H54 (cell line): ENCODE results near the gene PSMA3.

ENCODE experiments used
- DNase-seq: peaks from one replicate; pipeline ENCODE4 v3.0.0; 2011; ENCODE audit warnings: low spot score, mixed read lengths; ENCODE audit not compliant: insufficient read length
- FAIRE-seq: peaks from 3 replicates; lab custom pipeline; 2011; peaks lifted over from hg19 to GRCh38; lab: Jason Lieb, UNC
- POLR2A ChIP-seq: IDR thresholded peaks from 2 replicates; pipeline ENCODE4 v1.6.1; 2011; ENCODE audit warnings: low read depth, mild to moderate bottlenecking, low read length

PSMA3 gene

DNA sequence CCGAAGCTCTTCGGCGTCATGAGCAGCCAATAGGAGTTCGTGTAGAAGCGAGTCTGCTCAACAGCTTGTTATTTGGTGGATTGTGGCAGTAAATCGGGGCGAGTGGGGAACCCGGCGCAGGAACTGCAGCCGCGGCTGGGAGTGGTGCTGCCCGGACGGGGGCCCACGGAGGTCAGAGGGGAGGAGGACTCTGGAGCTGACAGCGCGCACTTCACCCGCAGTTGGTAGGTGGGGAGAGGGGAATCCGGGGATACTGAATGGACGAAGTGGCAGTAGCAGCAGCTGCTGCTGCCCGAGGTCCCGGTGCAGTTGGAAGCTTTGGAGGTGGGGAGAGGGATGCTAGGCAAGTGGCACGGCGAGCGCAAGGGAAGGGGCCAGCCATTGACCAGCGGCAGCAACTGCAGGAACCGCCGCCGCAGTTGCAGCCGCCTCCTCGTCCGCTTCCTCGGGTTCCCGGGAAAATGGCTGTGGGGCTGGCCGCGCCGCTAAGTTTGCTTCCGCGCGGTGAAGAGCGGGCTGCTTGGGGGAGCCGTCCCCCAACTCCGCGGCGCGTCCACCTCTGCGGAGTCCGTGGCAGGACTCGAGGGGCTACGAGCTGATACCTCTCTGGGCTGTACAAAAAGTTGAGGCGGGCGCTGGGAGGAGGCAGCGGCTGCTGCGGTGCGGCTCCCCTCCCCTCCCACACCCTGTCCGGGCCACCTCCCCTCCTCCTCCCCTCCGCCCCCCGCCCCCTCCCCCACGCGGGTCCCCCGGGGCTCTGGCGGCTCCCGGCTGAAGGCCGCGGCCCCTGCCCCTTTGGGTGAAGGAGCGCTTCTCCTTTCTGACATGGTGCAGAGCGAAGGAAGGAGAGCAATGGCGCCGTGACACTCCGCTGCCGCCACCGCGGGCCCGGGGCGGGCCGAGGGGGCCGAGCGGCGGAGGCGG is 54.1 kb downstream of the PSMA3 start, which contains the start of gene ARID4A:
TSS of gene ARID4A (plus strand) at position 79 of the 924 bp plus-strand sequence. CDS start 1,300 bp downstream, outside the sequence.
- no peak for DNase-seq
- TF ChIP-seq POLR2A, result peak; percentile 63; the same call in 1 of the 2 replicates
- no peak for FAIRE-seq

DNA sequence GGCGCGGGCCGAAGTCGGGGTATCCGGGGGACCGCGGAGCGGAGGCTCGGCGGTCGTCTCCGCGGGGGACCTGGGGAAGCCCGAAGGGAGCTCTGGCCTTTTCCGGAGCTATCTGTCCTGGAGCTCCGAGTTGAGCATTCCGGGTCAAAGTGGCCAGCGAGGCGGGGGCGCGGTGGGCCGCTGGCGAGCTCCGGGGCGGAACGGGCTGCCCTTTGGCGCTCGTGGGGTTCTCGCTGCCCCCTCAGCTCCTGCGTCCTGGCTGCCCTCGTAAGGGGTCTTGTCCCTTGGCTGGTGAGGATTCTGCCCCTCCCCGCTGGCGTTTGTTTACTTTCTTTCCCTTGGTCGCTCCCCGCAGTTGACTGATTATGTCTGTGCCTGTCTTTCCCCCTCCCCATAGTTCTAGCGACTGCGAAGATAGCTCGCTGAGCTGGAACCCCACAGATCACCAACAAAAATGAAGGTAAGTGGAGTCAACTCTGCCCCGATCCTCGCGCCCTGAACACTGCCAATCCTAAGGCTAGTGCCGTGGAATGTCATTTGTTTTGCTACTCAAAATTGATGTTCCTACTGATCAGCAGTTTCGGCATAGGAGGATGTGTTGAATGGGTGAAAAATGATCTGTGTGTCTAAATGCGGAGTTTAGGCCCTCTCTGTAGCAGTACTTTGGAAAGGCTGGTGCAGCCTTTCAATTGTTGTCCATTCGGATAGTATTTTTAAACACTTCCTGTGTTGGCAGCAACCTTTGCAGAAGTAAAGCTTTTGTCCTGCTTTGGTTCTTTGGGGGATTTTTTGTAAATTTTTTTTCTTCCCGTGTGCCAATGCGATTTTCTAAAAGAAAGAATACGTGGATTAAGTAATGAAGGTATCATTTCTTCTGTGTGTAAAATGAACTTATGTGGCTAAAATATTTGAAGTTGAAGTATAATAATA is 55.0 kb downstream of the PSMA3 start:
- no peak for FAIRE-seq

DNA sequence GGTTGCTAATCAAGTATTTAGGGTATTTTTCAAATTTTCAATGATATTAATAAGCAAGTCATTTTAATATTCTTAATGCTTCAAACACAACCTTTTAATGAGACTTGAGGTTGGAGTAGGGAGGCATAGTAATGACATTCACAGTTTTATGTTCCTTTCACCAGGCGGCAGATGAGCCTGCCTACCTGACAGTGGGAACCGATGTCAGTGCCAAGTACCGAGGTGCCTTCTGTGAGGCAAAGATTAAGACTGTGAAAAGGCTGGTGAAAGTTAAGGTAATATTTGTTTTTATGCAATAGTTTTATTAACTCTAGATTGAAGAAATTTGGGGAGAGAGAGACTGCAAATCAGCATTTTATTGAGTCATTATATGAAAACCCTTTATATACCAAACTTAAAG is 56.8 kb downstream of the PSMA3 start:
- no peak for FAIRE-seq

More for the DNA sequence above, 55.0 kb downstream of the PSMA3 start:
- peak; percentile 4 for DNase-seq
- no peak for TF ChIP-seq POLR2A

DNA sequence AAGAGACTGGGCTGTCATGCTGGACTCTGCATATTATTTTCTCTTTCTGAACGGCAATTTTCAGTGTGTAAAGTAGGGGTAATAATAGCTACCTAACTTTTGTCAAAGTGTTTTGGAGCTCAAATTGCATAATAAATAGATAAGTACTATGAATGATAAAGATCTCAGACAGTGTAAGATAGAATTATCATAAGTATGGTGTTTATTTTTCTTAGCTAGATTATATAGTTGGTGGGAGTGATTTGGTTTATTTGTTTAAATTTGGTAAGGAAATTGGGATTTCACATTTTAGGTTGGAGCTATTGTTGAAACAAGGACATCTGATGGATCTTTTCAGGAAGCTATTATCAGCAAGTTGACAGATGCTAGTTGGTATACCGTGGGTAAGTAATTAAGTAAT is 61.1 kb downstream of the PSMA3 start:
- DNase-seq (no peak), FAIRE-seq (no peak)
- TF ChIP-seq POLR2A, result no peak

More for the DNA sequence above, 56.8 kb downstream of the PSMA3 start:
- no peak for TF ChIP-seq POLR2A
- DNase-seq, result no peak

DNA sequence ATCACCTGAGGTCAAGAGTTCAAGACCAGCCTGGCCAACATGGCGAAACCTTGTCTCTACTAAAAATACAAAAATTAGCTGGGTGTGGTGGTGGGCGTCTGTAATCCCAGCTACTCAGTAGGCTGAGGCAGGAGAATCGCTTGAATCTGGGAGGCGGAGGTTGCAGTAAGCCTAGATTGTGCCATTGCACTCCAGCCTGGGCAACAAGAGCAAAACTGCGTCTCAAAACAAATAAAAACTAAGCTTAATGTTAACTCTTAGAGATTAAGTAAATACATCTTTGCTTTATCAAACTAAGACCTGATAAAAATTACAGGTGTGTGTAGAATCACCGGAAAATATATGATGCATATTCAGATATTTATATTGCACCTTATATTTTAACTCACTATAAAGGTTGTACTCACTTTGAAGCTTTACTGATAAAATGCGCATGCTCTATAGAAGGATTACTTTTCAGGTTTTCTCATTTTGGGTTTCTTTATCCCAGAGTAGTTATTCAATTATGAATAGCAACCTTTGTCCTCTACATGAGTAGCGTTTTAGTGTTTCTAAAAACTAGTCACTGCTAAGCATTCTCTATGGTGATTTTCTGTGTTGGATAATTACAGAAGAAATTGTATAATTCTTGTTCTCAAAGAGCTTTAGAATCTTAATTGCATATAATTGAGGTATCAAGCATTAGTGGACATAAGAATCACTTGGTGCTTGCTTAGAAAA is 63.1 kb downstream of the PSMA3 start:
- no peak for FAIRE-seq
- TF ChIP-seq POLR2A, result no peak

DNA sequence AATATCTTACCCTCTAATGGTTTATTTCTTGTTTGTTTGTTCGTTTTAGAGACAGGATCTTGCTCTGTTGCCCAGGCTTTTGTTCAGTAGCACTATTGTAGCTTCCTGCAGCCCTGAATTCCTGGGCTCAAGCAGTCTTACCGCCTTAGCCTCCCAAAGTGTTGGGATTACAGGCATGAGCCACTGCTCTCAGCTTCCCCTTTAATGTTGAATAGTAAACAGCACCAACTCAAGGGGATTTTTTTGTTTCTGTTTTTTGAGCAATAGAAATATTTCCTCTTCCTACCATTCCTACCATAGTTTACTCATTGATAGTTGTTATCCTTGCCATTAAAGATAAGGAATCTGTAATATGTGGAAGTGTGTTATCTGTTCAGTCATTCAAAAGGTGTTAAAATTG is 64.4 kb downstream of the PSMA3 start:
- no peak for TF ChIP-seq POLR2A
- FAIRE-seq (no peak), DNase-seq (no peak)

More for the DNA sequence above, 63.1 kb downstream of the PSMA3 start:
- DNase-seq, result no peak

DNA sequence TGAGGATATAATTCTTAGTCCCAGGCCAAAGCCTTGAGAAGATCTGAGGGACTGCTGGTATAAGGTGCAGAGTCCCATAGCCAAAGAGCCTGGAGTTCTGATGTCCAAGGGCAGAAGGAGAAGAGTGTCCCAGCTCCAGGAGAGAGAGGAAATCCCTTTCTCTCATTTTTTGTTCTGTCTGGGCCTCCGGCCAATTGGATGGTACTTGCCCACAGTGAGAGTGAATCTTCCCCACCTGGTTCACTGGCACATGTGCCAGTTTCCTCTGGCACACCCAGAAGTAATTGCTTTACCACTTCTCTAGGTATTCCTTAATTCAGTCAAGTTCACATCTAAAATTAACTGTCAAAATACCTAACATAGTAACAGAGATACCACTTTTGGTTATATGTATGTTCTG is 69.1 kb downstream of the PSMA3 start:
- DNase-seq (no peak), FAIRE-seq (no peak)
- no peak for TF ChIP-seq POLR2A

DNA sequence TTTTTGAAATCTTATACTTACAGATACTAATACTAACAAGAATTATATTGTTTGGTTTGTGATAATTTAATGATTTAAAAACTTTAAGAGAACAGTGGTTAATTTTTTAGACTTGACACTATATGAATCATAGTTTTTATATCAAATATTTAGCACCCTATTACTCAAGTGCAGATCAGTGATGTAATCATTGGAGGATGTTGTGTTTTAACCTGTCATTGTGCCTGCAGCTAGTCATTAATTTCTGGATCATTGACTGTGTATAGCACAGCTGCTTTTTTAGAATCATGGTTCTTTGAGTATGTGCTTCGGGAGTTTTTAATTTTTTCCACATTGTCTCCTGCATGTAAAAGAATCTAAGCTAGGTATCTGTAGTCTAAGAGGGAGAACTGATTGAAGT is 71.0 kb downstream of the PSMA3 start:
- FAIRE-seq, result no peak
- TF ChIP-seq POLR2A, result no peak
- DNase-seq, result no peak
